IPS-20b (cell line): Measurements from ENCODE around the gene SULT1C3.

Experiments
- H3K27ac ChIP-seq: one replicate; pipeline ENCODE4 v1.5.1; 2013; ENCODE audit warnings: low read length
- H3K27me3 ChIP-seq: 2 replicates; pipeline ENCODE4 v1.6.1; 2013; ENCODE audit warnings: mild to moderate bottlenecking, low read length, inconsistent platforms; ENCODE audit not compliant: insufficient read depth
- H3K36me3 ChIP-seq: 2 replicates; pipeline ENCODE4 v1.6.1; 2013; ENCODE audit warnings: low read depth, mild to moderate bottlenecking, inconsistent platforms, low read length, moderate library complexity; ENCODE audit not compliant: insufficient read depth
- H3K4me1 ChIP-seq: 2 replicates; pipeline ENCODE4 v1.6.1; 2013; ENCODE audit warnings: mild to moderate bottlenecking, control low read depth, inconsistent platforms, low read length, moderate library complexity; ENCODE audit not compliant: insufficient read depth
- H3K4me3 ChIP-seq: 2 replicates; pipeline ENCODE4 v1.5.1; 2013; ENCODE audit warnings: mild to moderate bottlenecking, low read length, inconsistent platforms
- H3K9ac ChIP-seq: 2 replicates; pipeline ENCODE4 v1.6.1; 2013; ENCODE audit warnings: low read depth, mild to moderate bottlenecking, inconsistent platforms, low read length, moderate library complexity
- H3K9me3 ChIP-seq: 2 replicates; pipeline ENCODE4 v1.6.1; 2013; ENCODE audit warnings: mild to moderate bottlenecking, low read depth, low read length, inconsistent platforms; ENCODE audit not compliant: insufficient read depth

The SULT1C3 gene

DNA sequence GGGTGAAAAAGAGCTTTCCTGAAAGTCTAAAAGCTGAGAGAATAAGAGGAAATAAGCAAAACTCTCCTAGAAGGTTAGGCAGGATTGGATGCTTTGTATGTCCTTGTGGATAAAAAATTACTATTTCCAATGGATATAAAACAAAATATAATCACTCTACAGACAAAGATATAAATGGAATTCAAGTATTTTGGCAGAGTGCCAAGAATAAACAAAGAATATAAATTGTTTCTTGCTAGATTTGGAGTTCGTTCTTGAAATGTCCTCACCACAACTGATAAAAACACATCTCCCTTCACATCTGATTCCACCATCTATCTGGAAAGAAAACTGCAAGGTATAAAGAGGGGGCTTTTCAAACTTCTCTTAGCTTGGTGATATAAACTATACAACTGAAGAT is 13.3 kb downstream of the SULT1C3 start:
- Histone ChIP-seq H3K27ac (no peak overlapping the region), H3K36me3 (no peaks in the 10 kb centered on the region), H3K9ac (no peak overlapping the region), H3K4me3 (no peak overlapping the region), H3K4me1 (no peaks in the 10 kb centered on the region), H3K27me3 (no peaks in the 10 kb centered on the region), H3K9me3 (no peaks in the 10 kb centered on the region)

- Histone ChIP-seq H3K9me3 (no peaks in the 10 kb centered on the region), H3K27ac (no peak overlapping the region), H3K36me3 (no peaks in the 10 kb centered on the region), H3K4me1 (no peaks in the 10 kb centered on the region), H3K27me3 (no peaks in the 10 kb centered on the region), H3K9ac (no peak overlapping the region), H3K4me3 (no peak overlapping the region)
Observed at GRCh38 chr2:108257757-108258331, 18.1 kb downstream of the SULT1C3 start.

- no peaks in the 10 kb centered on the region for H3K27me3 ChIP-seq
- no peak overlapping the region for H3K27ac ChIP-seq
- no peak overlapping the region for H3K9ac ChIP-seq
- H3K4me3 ChIP-seq = no peak overlapping the region
- no peaks in the 10 kb centered on the region for H3K36me3 ChIP-seq
- no peaks in the 10 kb centered on the region for H3K9me3 ChIP-seq
- H3K4me1 ChIP-seq = no peaks in the 10 kb centered on the region
Observed at GRCh38 chr2:108260773-108261172, 21.0 kb downstream of the SULT1C3 start.

DNA sequence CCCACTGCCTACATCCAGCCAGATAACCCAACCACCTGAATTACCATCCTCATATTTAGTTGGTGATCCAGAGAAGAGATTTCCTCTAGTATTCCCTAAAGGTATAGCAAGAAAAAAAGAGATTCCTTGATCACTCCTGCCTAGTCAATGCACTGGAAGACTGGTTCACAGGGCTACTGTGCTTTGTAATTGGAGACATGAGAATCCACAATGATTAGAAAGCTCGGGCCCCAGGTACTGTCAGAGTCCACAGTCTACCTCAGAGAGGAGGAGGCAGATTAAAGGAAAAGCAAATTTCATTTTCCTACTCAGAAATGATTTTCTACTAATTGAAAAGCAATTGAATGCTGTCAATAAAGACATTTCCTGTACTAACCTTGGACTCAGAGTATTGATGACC is 22.3 kb downstream of the SULT1C3 start:
- H3K27me3 ChIP-seq = no peaks in the 10 kb centered on the region

DNA sequence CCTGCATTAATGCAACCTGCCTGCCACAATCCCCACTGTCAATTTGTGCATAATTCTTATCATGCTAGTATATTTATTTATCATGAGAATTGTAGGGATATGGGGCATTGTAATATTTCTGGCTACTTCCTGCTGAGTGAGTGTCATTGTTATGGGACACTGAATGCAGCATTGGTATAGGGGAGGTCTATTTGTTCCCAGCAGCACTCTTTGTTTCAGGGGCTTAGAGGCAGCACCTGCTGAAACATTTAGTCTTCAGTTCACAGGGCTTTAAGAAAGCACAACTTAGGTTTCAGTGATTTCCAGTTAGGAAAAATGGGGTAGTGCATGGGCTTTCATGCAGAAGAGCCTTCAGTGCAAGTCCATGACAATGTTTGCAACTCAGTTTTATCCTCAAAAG is 23.6 kb downstream of the SULT1C3 start:
- no peaks in the 10 kb centered on the region for H3K27me3 ChIP-seq
- no peak overlapping the region for H3K9ac ChIP-seq
- no peak overlapping the region for H3K4me3 ChIP-seq
- H3K9me3 ChIP-seq = no peaks in the 10 kb centered on the region
- no peak overlapping the region for H3K27ac ChIP-seq
- no peaks in the 10 kb centered on the region for H3K36me3 ChIP-seq
- H3K4me1 ChIP-seq = no peaks in the 10 kb centered on the region

More for the DNA sequence above, 22.3 kb downstream of the SULT1C3 start:
- no peak overlapping the region for H3K4me3 ChIP-seq
- H3K9me3 ChIP-seq = no peaks in the 10 kb centered on the region
- no peaks in the 10 kb centered on the region for H3K4me1 ChIP-seq
- no peak overlapping the region for H3K27ac ChIP-seq
- no peaks in the 10 kb centered on the region for H3K36me3 ChIP-seq
- H3K9ac ChIP-seq = no peak overlapping the region

GRCh38 chr2:108266218-108266617 is 26.4 kb downstream of the SULT1C3 start:
- Histone ChIP-seq H3K27ac (no peak overlapping the region), H3K36me3 (no peaks in the 10 kb centered on the region), H3K9me3 (no peaks in the 10 kb centered on the region), H3K27me3 (no peaks in the 10 kb centered on the region), H3K4me1 (no peaks in the 10 kb centered on the region), H3K9ac (no peak overlapping the region), H3K4me3 (no peak overlapping the region)

- no peak overlapping the region for H3K9ac ChIP-seq
- H3K36me3 ChIP-seq = no peaks in the 10 kb centered on the region
- no peak overlapping the region for H3K4me3 ChIP-seq
- no peak overlapping the region for H3K27ac ChIP-seq
- H3K4me1 ChIP-seq = no peaks in the 10 kb centered on the region
- no peaks in the 10 kb centered on the region for H3K9me3 ChIP-seq
- no peaks in the 10 kb centered on the region for H3K27me3 ChIP-seq
Observed at GRCh38 chr2:108267101-108267500, 27.3 kb downstream of the SULT1C3 start.

GRCh38 chr2:108268001-108268400 is 28.2 kb downstream of the SULT1C3 start:
- Histone ChIP-seq H3K4me3 (no peak overlapping the region), H3K36me3 (no peaks in the 10 kb centered on the region), H3K4me1 (no peaks in the 10 kb centered on the region), H3K27me3 (no peaks in the 10 kb centered on the region), H3K27ac (no peak overlapping the region), H3K9ac (no peak overlapping the region), H3K9me3 (no peaks in the 10 kb centered on the region)

DNA sequence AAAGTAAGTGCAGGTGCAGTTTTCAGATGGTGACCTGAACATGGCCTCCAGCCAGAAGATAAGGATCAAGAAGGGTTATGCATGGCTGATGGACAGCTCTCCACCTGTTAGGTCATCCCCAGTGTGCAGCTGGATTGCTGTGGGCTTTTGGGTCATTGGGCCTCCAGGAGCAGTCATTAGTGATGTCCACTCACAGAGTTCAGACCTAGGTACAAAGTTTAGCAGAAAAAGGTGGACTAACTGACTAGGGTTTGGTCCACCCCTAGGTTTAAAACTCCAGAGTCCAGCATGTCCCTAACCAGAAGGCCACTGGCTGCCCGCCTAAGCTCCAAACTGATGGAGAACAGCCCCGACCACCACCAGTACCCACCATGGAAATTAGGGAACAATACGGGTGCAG is 30.6 kb downstream of the SULT1C3 start:
- Histone ChIP-seq H3K9me3 (no peaks in the 10 kb centered on the region), H3K4me3 (no peak overlapping the region), H3K9ac (no peak overlapping the region), H3K4me1 (no peaks in the 10 kb centered on the region), H3K27me3 (no peaks in the 10 kb centered on the region), H3K27ac (no peak overlapping the region), H3K36me3 (no peaks in the 10 kb centered on the region)

GRCh38 chr2:108270768-108271506 is 31.2 kb downstream of the SULT1C3 start:
- Histone ChIP-seq H3K9ac (no peak overlapping the region), H3K36me3 (no peaks in the 10 kb centered on the region), H3K9me3 (no peaks in the 10 kb centered on the region), H3K4me1 (no peaks in the 10 kb centered on the region), H3K4me3 (no peak overlapping the region), H3K27ac (no peak overlapping the region), H3K27me3 (no peaks in the 10 kb centered on the region)

GRCh38 chr2:108271691-108272253 is 32.0 kb downstream of the SULT1C3 start:
- no peaks in the 10 kb centered on the region for H3K36me3 ChIP-seq
- H3K27ac ChIP-seq = no peak overlapping the region
- no peak overlapping the region for H3K4me3 ChIP-seq
- no peaks in the 10 kb centered on the region for H3K4me1 ChIP-seq
- H3K9ac ChIP-seq = no peak overlapping the region
- no peaks in the 10 kb centered on the region for H3K27me3 ChIP-seq
- no peaks in the 10 kb centered on the region for H3K9me3 ChIP-seq

- Histone ChIP-seq H3K27me3 (no peaks in the 10 kb centered on the region), H3K4me1 (no peaks in the 10 kb centered on the region), H3K9ac (no peak overlapping the region), H3K27ac (no peak overlapping the region), H3K4me3 (no peak overlapping the region), H3K9me3 (no peaks in the 10 kb centered on the region), H3K36me3 (no peaks in the 10 kb centered on the region)
Observed at GRCh38 chr2:108278631-108279030, 38.9 kb downstream of the SULT1C3 start.
